ENCODE measurements around the gene RXRG. TPM values are rescaled to one million over a fixed set of nuclear protein-coding genes. Genes with fewer than 3 reads are reported as not detected.
"Not testable (repeated sequence)": the region's sequence is repeated elsewhere in the genome, so short reads cannot be mapped to it uniquely, and the experiment has no call there.

Gene RXRG
- total and polyA plus RNA-seq, 12 donors, result 1.2 to 16.3 (median 4.1) TPM

- TF ChIP-seq CTCF (IDR thresholded peaks at IDR 0.05), result no peak
- DNase-seq (no peak), ATAC-seq (no peak)
- no peak overlapping the region for H3K4me3 ChIP-seq
- peaks cover 0 to 4% (median 0%) of the 10 kb centered on the region in 9 donors for H3K4me1 ChIP-seq
- H3K36me3 ChIP-seq, result no peaks in the 10 kb centered on the region
- H3K27me3 ChIP-seq, result peaks cover 0 to 8% (median 0%) of the 10 kb centered on the region in 7 donors
- intact Hi-C loops (cut with DNase I), result loop anchor here in 1 of 10 donors (1.0 kb wide), 1 partner anchor 33 kb away; no protein-coding TSS in a partner anchor
- WGBS, 2 donors, result 84 to 94% methylated on average over 6 of the region's 6 CpGs
- H3K9me3 ChIP-seq, result no peaks in the 10 kb centered on the region
- H3K27ac ChIP-seq, result no peak overlapping the region
These were observed 23.9 kb upstream of the RXRG start for GRCh38 chr1:165468726-165469249.

- peaks cover 0 to 4% (median 0%) of the 10 kb centered on the region in 9 donors for H3K4me1 ChIP-seq
- 80 to 91% methylated on average over 2 of the region's 2 CpGs for WGBS, 2 donors
- H3K36me3 ChIP-seq, result no peaks in the 10 kb centered on the region
- ATAC-seq (no peak), DNase-seq (no peak)
- H3K27me3 ChIP-seq, result peaks cover 0 to 8% (median 0%) of the 10 kb centered on the region in 7 donors
- TF ChIP-seq CTCF (IDR thresholded peaks at IDR 0.05), result no peak
- no peak overlapping the region for H3K27ac ChIP-seq
- intact Hi-C loops (cut with DNase I), result loop anchor here in 1 of 10 donors (1.0 kb wide), 1 partner anchor 33 kb away; no protein-coding TSS in a partner anchor
- no peak overlapping the region for H3K4me3 ChIP-seq
- no peaks in the 10 kb centered on the region for H3K9me3 ChIP-seq
These were observed 23.3 kb upstream of the RXRG start for GRCh38 chr1:165468253-165468652.

- no peak overlapping the region for H3K4me3 ChIP-seq
- H3K27ac ChIP-seq, result no peak overlapping the region
- intact Hi-C loops (cut with DNase I), result loop anchor here in 1 of 10 donors (1.0 kb wide), 1 partner anchor 32 kb away; no protein-coding TSS in a partner anchor
- H3K27me3 ChIP-seq, result peaks cover 0 to 8% (median 0%) of the 10 kb centered on the region in 7 donors
- peak in 6 of 8 donors; percentile 32 to 64 (median 49) for ATAC-seq
- peaks cover 0 to 4% (median 0%) of the 10 kb centered on the region in 9 donors for H3K4me1 ChIP-seq
- no peaks in the 10 kb centered on the region for H3K9me3 ChIP-seq
- 72 to 79% methylated on average over 7 of the region's 7 CpGs for WGBS, 2 donors
- DNase-seq, result no peak
- H3K36me3 ChIP-seq, result no peaks in the 10 kb centered on the region
- no peak for TF ChIP-seq CTCF (IDR thresholded peaks at IDR 0.05)
These were observed 22.8 kb upstream of the RXRG start for GRCh38 chr1:165467706-165468105.

GRCh38 chr1:165463978-165464377, 19.1 kb upstream of the RXRG start:
- Histone ChIP-seq H3K4me3 (no peak overlapping the region), H3K36me3 (no peaks in the 10 kb centered on the region), H3K9me3 (no peaks in the 10 kb centered on the region), H3K4me1 (peaks cover 0 to 4% (median 0%) of the 10 kb centered on the region in 9 donors), H3K27ac (no peak overlapping the region), H3K27me3 (peaks cover 0 to 8% (median 0%) of the 10 kb centered on the region in 7 donors)
- intact Hi-C loops (cut with DNase I), result no loop called here
- 72 to 77% methylated on average over 3 of the region's 3 CpGs for WGBS, 2 donors
- no peak for ATAC-seq
- TF ChIP-seq CTCF (IDR thresholded peaks at IDR 0.05), result no peak
- DNase-seq, result no peak

- H3K27me3 ChIP-seq; H3K9me3 ChIP-seq; H3K27ac ChIP-seq; H3K36me3 ChIP-seq; intact Hi-C loops (cut with DNase I); H3K4me1 ChIP-seq; H3K4me3 ChIP-seq; DNase-seq; ATAC-seq: not testable (repeated sequence)
- WGBS, 2 donors, result 93% methylated on average over 2 of the region's 2 CpGs
These were observed 14.8 kb upstream of the RXRG start for GRCh38 chr1:165459683-165460082.
